ENCODE results near the gene C1QTNF4.
A peak's percentile ranks its signal among the peaks of the same experiment; 100 is the strongest.

C1QTNF4 gene

GRCh38 chr11:47573321-47573720, 20.9 kb downstream of the C1QTNF4 start:
- Histone ChIP-seq H3K27me3 (ENCODE audit: insufficient read depth, low read depth, severe bottlenecking) (no peaks in the 10 kb centered on the region), H3K9me3 (ENCODE audit: severe bottlenecking) (no peaks in the 10 kb centered on the region), H3K27ac (peak overlapping the region; percentile 66), H3K4me3 (ENCODE audit: low read depth, low read length) (no peak overlapping the region), H3K36me3 (peaks cover 74% of the 10 kb centered on the region)
- no peak for TF ChIP-seq CTCF (IDR thresholded peaks at IDR 0.05; ENCODE audit: low read depth, low read length)
- no peak for DNase-seq

- Histone ChIP-seq H3K9me3 (ENCODE audit: severe bottlenecking) (no peaks in the 10 kb centered on the region), H3K27me3 (ENCODE audit: insufficient read depth, low read depth, severe bottlenecking) (no peaks in the 10 kb centered on the region), H3K4me3 (ENCODE audit: low read depth, low read length) (no peak overlapping the region), H3K27ac (peak overlapping the region; percentile 66), H3K36me3 (peaks cover 73% of the 10 kb centered on the region)
- DNase-seq, result peak; percentile 75
- no peak for TF ChIP-seq CTCF (IDR thresholded peaks at IDR 0.05; ENCODE audit: low read depth, low read length)
These were observed 21.4 kb downstream of the C1QTNF4 start for GRCh38 chr11:47572715-47573255.

- Histone ChIP-seq H3K27me3 (ENCODE audit: insufficient read depth, low read depth, severe bottlenecking) (no peaks in the 10 kb centered on the region), H3K36me3 (peaks cover 67% of the 10 kb centered on the region), H3K27ac (peak overlapping the region; percentile 66), H3K4me3 (ENCODE audit: low read depth, low read length) (no peak overlapping the region), H3K9me3 (ENCODE audit: severe bottlenecking) (no peaks in the 10 kb centered on the region)
- no peak for DNase-seq
- no peak for TF ChIP-seq CTCF (IDR thresholded peaks at IDR 0.05; ENCODE audit: low read depth, low read length)
These were observed 22.3 kb downstream of the C1QTNF4 start for GRCh38 chr11:47571895-47572294.

- no peaks in the 10 kb centered on the region for H3K9me3 ChIP-seq (ENCODE audit: severe bottlenecking)
- peaks cover 62% of the 10 kb centered on the region for H3K36me3 ChIP-seq
- DNase-seq, result peak; percentile 74
- no peaks in the 10 kb centered on the region for H3K27me3 ChIP-seq (ENCODE audit: insufficient read depth, low read depth, severe bottlenecking)
- peak overlapping the region; percentile 66 for H3K27ac ChIP-seq
- no peak overlapping the region for H3K4me3 ChIP-seq (ENCODE audit: low read depth, low read length)
- TF ChIP-seq CTCF (IDR thresholded peaks at IDR 0.05; ENCODE audit: low read depth, low read length), result no peak
These were observed 22.9 kb downstream of the C1QTNF4 start for GRCh38 chr11:47571357-47571729.

- H3K4me3 ChIP-seq (ENCODE audit: low read depth, low read length), result no peak overlapping the region
- no peak for TF ChIP-seq CTCF (IDR thresholded peaks at IDR 0.05; ENCODE audit: low read depth, low read length)
- H3K36me3 ChIP-seq, result peaks cover 61% of the 10 kb centered on the region
- H3K27ac ChIP-seq, result peak overlapping the region; percentile 20
- H3K9me3 ChIP-seq (ENCODE audit: severe bottlenecking), result no peaks in the 10 kb centered on the region
- H3K27me3 ChIP-seq (ENCODE audit: insufficient read depth, low read depth, severe bottlenecking), result no peaks in the 10 kb centered on the region
- DNase-seq, result no peak
These were observed 23.4 kb downstream of the C1QTNF4 start for GRCh38 chr11:47570651-47571356.

GRCh38 chr11:47569646-47570045, 24.6 kb downstream of the C1QTNF4 start:
- H3K9me3 ChIP-seq (ENCODE audit: severe bottlenecking), result no peaks in the 10 kb centered on the region
- no peak for DNase-seq
- no peak overlapping the region for H3K4me3 ChIP-seq (ENCODE audit: low read depth, low read length)
- H3K27ac ChIP-seq, result no peak overlapping the region
- peaks cover 56% of the 10 kb centered on the region for H3K36me3 ChIP-seq
- H3K27me3 ChIP-seq (ENCODE audit: insufficient read depth, low read depth, severe bottlenecking), result no peaks in the 10 kb centered on the region
- no peak for TF ChIP-seq CTCF (IDR thresholded peaks at IDR 0.05; ENCODE audit: low read depth, low read length)

Data from WERI-Rb-1 (cell line).